GM21529 (cell line): Measurements from ENCODE around the gene ECM1.

Experiments used
- ATAC-seq: cut with Tn5 transposase; IDR thresholded peaks from one replicate; pipeline ENCODE4 v1.9.1; 2021; ENCODE audit not compliant: unreplicated experiment

ECM1 gene

GRCh38 chr1:150543500-150544143 lies 35.7 kb downstream of the ECM1 start:
- no peak for ATAC-seq

GRCh38 chr1:150544204-150544603 lies 36.3 kb downstream of the ECM1 start:
- no peak for ATAC-seq

GRCh38 chr1:150545486-150546032 lies 37.6 kb downstream of the ECM1 start:
- no peak for ATAC-seq

GRCh38 chr1:150546294-150546937 lies 38.5 kb downstream of the ECM1 start:
- no peak for ATAC-seq

GRCh38 chr1:150548324-150548631 lies 40.4 kb downstream of the ECM1 start:
- ATAC-seq = no peak

GRCh38 chr1:150548632-150549495 lies 41.0 kb downstream of the ECM1 start, which contains the start of gene ADAMTSL4:
ADAMTSL4 (plus strand) TSS chr1:150549408; CDS start chr1:150552289, 2,881 bp downstream.
- ATAC-seq = peak; percentile 54

GRCh38 chr1:150549496-150550221 lies 41.8 kb downstream of the ECM1 start:
- no peak for ATAC-seq

GRCh38 chr1:150550222-150551050 lies 42.5 kb downstream of the ECM1 start:
- ATAC-seq = no peak

- ATAC-seq = no peak
Measured at GRCh38 chr1:150551051-150551783, 43.3 kb downstream of the ECM1 start.

- ATAC-seq = no peak
Measured at GRCh38 chr1:150551784-150552127, 43.8 kb downstream of the ECM1 start.

- ATAC-seq = no peak
Measured at GRCh38 chr1:150552128-150552910, 44.4 kb downstream of the ECM1 start.

GRCh38 chr1:150552911-150553289 lies 45.0 kb downstream of the ECM1 start:
- no peak for ATAC-seq

GRCh38 chr1:150553392-150554085 lies 45.6 kb downstream of the ECM1 start:
- no peak for ATAC-seq

- ATAC-seq = no peak
Measured at GRCh38 chr1:150554086-150554452, 46.2 kb downstream of the ECM1 start.

GRCh38 chr1:150555198-150555970 lies 47.5 kb downstream of the ECM1 start:
- no peak for ATAC-seq

GRCh38 chr1:150555971-150556865 lies 48.3 kb downstream of the ECM1 start:
- ATAC-seq = no peak
